SU-DHL-6 (cell line): ENCODE measurements around the gene ZNF311.

Experiments
- H2AFZ ChIP-seq: fragments of 200-600 bp; sonication (generic); 2 replicates; pipeline ENCODE4 v1.6.1; 2014; ENCODE audit warnings: low read depth, mild to moderate bottlenecking, moderate library complexity, mixed read lengths, antibody characterized with exemption, low read length; ENCODE audit not compliant: severe bottlenecking
- H3F3A ChIP-seq: fragments of 200-600 bp; shearing (Covaris generic); 2 replicates; pipeline ENCODE4 v1.6.0; 2016; ENCODE audit warnings: antibody characterized with exemption, mild to moderate bottlenecking; ENCODE audit not compliant: insufficient read depth
- H3K27ac ChIP-seq: fragments of 200-600 bp; sonication (generic); 2 replicates; pipeline ENCODE4 v1.5.1; 2016; ENCODE audit warnings: low read depth, mild to moderate bottlenecking, low read length, moderate library complexity, mixed read lengths
- H3K27me3 ChIP-seq: fragments of 200-600 bp; sonication (generic), shearing (Covaris generic); 2 replicates; pipeline ENCODE4 v1.6.0; 2014; ENCODE audit warnings: mild to moderate bottlenecking, low read length
- H3K36me3 ChIP-seq: fragments of 200-600 bp; sonication (generic); 2 replicates; pipeline ENCODE4 v1.6.1; 2014; ENCODE audit warnings: mild to moderate bottlenecking, low read length, mixed read lengths
- H3K4me2 ChIP-seq: fragments of 300-600, 200-600 bp; shearing (Covaris generic), sonication (generic); 2 replicates; pipeline ENCODE4 v1.6.0; 2014; ENCODE audit warnings: low read length, low read depth, mild to moderate bottlenecking; ENCODE audit not compliant: poor library complexity, severe bottlenecking
- H3K4me3 ChIP-seq: fragments of 200-600 bp; sonication (generic); 2 replicates; pipeline ENCODE4 v1.5.1; 2014; ENCODE audit warnings: antibody characterized with exemption, low read length, mild to moderate bottlenecking, mixed read lengths; ENCODE audit not compliant: insufficient read depth, poor library complexity, severe bottlenecking
- H3K79me2 ChIP-seq: fragments of 200-600 bp; sonication (generic); 2 replicates; pipeline ENCODE4 v1.6.1; 2014; ENCODE audit warnings: mild to moderate bottlenecking, low read length, moderate library complexity; ENCODE audit not compliant: insufficient read depth
- H3K9ac ChIP-seq: fragments of 200-600 bp; sonication (generic); 2 replicates; pipeline ENCODE4 v1.7.0; 2014; ENCODE audit warnings: mild to moderate bottlenecking, low read length
- H3K9me2 ChIP-seq: fragments of 200-600 bp; sonication (generic); replicated peaks from 2 replicates; pipeline ENCODE4 v1.6.1; 2014; ENCODE audit warnings: low read length; ENCODE audit not compliant: insufficient read depth
- H3K9me3 ChIP-seq: fragments of 200-600 bp; sonication (generic); 2 replicates; pipeline ENCODE4 v1.6.1; 2014; ENCODE audit warnings: low read length, mixed read lengths; ENCODE audit not compliant: insufficient read depth
- H4K20me1 ChIP-seq: fragments of 200-600 bp; sonication (generic); 2 replicates; pipeline ENCODE4 v1.6.1; 2014; ENCODE audit warnings: low read depth, mild to moderate bottlenecking, antibody characterized with exemption, low read length, moderate library complexity, mixed read lengths
- EZH2phosphoT487 ChIP-seq: fragments of 200-600 bp; sonication (generic), shearing (Covaris generic); conservative IDR thresholded peaks from 2 replicates; pipeline ENCODE4 v1.6.1; 2018; ENCODE audit warnings: mild to moderate bottlenecking, antibody characterized with exemption, low read length, moderate library complexity, mixed read lengths
- TF ChIP-seq, protein P1 (sequence below): fragments of 200-600 bp; sonication (generic); IDR thresholded peaks from one replicate; pipeline ENCODE4 v1.5.1; 2017; ENCODE audit warnings: antibody characterized with exemption, mild to moderate bottlenecking, low read length, moderate library complexity; ENCODE audit not compliant: insufficient read depth, poor library complexity, severe bottlenecking

ZNF311 gene

DNA sequence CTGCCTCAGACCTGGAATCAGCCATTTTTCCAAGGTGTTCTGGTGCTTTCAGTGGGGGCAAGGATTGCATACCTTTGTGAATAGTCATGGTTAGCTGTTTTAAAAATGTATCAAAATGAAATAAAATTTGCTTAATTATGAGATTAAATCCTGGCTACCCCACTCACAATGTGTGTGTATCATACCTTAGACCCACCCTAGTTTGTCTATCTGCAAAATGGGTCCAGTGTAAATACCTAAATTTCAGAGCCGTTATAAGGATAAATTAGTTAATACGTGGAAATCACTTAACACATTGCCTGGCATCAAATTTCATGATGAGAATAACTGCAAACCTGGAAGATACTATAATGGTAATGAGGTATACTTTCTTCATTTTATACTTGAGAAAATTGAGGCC, 3.0 kb upstream of the ZNF311 start:
- Histone ChIP-seq H3K4me2 (no peak overlapping the region), H4K20me1 (no peaks in the 10 kb centered on the region), H3K9ac (no peak overlapping the region), H3K9me2 (no peaks in the 10 kb centered on the region), H3K27ac (no peak overlapping the region), H3F3A (no peaks in the 10 kb centered on the region), H3K79me2 (no peaks in the 10 kb centered on the region), H3K4me3 (no peak overlapping the region), H3K27me3 (no peaks in the 10 kb centered on the region), H2AFZ (no peak overlapping the region), H3K9me3 (no peaks in the 10 kb centered on the region), H3K36me3 (no peaks in the 10 kb centered on the region)
- TF ChIP-seq EZH2phosphoT487, result no peak
- TF ChIP-seq, protein P1, sequence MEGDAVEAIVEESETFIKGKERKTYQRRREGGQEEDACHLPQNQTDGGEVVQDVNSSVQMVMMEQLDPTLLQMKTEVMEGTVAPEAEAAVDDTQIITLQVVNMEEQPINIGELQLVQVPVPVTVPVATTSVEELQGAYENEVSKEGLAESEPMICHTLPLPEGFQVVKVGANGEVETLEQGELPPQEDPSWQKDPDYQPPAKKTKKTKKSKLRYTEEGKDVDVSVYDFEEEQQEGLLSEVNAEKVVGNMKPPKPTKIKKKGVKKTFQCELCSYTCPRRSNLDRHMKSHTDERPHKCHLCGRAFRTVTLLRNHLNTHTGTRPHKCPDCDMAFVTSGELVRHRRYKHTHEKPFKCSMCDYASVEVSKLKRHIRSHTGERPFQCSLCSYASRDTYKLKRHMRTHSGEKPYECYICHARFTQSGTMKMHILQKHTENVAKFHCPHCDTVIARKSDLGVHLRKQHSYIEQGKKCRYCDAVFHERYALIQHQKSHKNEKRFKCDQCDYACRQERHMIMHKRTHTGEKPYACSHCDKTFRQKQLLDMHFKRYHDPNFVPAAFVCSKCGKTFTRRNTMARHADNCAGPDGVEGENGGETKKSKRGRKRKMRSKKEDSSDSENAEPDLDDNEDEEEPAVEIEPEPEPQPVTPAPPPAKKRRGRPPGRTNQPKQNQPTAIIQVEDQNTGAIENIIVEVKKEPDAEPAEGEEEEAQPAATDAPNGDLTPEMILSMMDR, result no peak

DNA sequence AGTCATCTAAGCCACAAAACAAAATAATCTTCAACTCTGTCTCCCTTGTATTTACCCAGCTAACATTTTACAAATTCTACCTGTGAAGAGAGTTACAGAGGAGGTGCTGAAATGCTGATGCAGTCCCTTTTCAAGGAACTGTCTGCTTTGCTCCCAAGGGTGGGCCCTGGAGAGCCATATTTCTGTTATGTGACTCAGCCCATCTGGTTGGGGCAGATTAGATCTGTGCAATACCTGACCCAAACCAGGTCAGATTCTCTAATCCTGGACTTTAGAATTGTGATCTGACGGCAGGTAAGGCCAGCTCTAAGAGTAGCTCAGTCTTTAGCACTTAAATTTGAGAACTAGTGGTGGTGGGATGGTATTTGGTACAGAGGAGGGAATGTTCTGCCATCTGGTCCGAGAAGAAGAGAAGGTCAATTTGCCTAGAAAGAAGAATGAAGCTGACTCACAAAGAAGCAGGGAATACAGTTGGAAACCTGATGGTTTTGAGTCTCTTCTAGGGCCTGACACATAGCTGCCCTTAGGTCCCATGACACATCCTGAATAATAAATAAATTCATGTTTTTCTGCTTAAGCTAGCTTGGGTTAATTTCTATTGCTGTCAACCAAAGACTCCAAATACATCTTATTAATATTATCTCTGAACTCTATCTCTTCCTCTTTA, 8.1 kb downstream of the ZNF311 start:
- no peaks in the 10 kb centered on the region for H3K79me2 ChIP-seq
- no peak overlapping the region for H3K27ac ChIP-seq
- H4K20me1 ChIP-seq, result no peaks in the 10 kb centered on the region
- H3K9me3 ChIP-seq, result no peaks in the 10 kb centered on the region
- H3F3A ChIP-seq, result no peaks in the 10 kb centered on the region
- no peak overlapping the region for H2AFZ ChIP-seq
- H3K4me2 ChIP-seq, result no peak overlapping the region
- no peaks in the 10 kb centered on the region for H3K27me3 ChIP-seq
- no peak overlapping the region for H3K9ac ChIP-seq
- no peaks in the 10 kb centered on the region for H3K9me2 ChIP-seq
- H3K36me3 ChIP-seq, result no peaks in the 10 kb centered on the region
- H3K4me3 ChIP-seq, result no peak overlapping the region
- TF ChIP-seq EZH2phosphoT487, result no peak
- TF ChIP-seq, protein P1, result no peak

DNA sequence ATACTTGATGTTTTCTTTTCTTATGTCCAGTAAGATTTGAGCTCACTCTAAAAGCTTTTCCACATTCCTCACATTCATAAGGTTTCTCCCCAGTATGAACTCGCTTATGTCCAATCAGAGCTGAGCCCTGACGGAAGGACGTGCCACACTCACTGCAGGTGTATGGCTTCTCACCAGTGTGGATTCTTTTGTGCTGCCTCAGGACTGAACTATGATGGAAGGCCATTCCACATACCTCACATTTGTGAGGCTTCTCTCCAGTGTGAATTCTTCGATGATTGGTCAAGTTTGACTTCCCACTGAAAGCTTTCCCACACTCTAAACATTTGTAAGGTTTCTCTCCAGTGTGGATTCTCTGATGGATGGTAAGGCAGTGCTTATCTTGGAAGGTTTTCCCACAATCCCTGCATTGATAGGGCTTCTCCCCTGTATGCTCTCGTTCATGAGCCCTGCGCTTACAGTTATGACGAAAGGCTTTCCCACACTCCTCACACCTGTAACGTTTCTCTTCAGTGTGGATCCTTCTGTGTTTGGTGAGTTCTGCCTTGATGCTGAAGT, 9.9 kb downstream of the ZNF311 start:
- Histone ChIP-seq H2AFZ (no peak overlapping the region), H4K20me1 (no peaks in the 10 kb centered on the region), H3K9me2 (no peaks in the 10 kb centered on the region), H3K27ac (no peak overlapping the region), H3K79me2 (no peaks in the 10 kb centered on the region), H3F3A (no peaks in the 10 kb centered on the region), H3K4me2 (no peak overlapping the region), H3K9ac (no peak overlapping the region), H3K4me3 (no peak overlapping the region), H3K36me3 (no peaks in the 10 kb centered on the region), H3K9me3 (no peaks in the 10 kb centered on the region), H3K27me3 (no peaks in the 10 kb centered on the region)
- TF ChIP-seq, protein P1, result no peak
- no peak for TF ChIP-seq EZH2phosphoT487
